ENCODE data around the gene CGB1. TPM values are rescaled to one million over a fixed set of nuclear protein-coding genes. Genes with fewer than 3 reads are reported as not detected.

Gene CGB1
- polyA plus RNA-seq, 1 donor (not counting 4 experiments of a cell fraction or from before 2014, with no cell fraction given) = not detected

DNA sequence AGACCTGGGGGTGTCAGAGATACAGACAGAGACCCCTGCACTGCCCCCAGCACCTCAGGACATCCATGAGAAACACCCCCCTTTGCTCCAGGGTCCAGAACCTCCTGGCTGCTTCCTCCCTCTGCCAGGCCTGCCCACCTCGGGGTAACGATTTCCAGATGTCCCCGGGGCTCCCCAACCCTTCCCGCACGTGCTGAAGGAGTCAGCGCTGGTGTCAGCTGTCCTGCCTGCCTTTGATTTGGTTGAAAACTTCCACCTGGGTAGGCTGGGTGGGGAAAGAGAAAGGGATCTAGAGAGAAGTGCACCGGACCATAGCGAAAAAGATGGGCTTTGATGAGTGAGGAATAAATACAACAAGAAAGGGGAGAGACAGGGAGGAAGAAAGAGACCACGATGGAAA, 22.4 kb upstream of the CGB1 start:
- Histone ChIP-seq H3K36me3 (ENCODE audit: control insufficient read depth in 2 of 2, extremely low read depth in 1 of 2, insufficient read depth in 2 of 2, low read length in 2 of 2) (peaks cover 3 to 4% of the 10 kb centered on the region in 2 experiments), H3K4me1 (ENCODE audit: control insufficient read depth, extremely low read depth, insufficient read depth, low read length) (peaks cover 21% of the 10 kb centered on the region), H3K9me1 (ENCODE audit: control insufficient read depth, extremely low read depth, insufficient read depth, low read length) (peaks cover 2% of the 10 kb centered on the region), H3K9me3 (ENCODE audit: control insufficient read depth, low read depth, low read length) (no peaks in the 10 kb centered on the region), H4K20me1 (ENCODE audit: control insufficient read depth, extremely low read depth, insufficient read depth, low read length) (no peaks in the 10 kb centered on the region), H3K4me2 (ENCODE audit: control insufficient read depth, extremely low read depth, insufficient read depth, low read depth, low read length) (no peak overlapping the region), H3K9ac (ENCODE audit: control insufficient read depth, extremely low read depth, insufficient read depth, low read length) (no peak overlapping the region), H3K4me3 (ENCODE audit: control insufficient read depth in 2 of 3, extremely low read depth in 1 of 3, insufficient read depth in 2 of 3, low read depth in 1 of 3, low read length in 3 of 3) (no peak overlapping the region), H2AFZ (ENCODE audit: control insufficient read depth, low read length) (no peak overlapping the region), H3K79me2 (ENCODE audit: control insufficient read depth, insufficient read depth, low read length) (no peaks in the 10 kb centered on the region), H3K27me3 (ENCODE audit: control insufficient read depth, extremely low read depth, insufficient read depth, low read length) (no peaks in the 10 kb centered on the region), H3K27ac (ENCODE audit: control insufficient read depth, insufficient read depth, low read length) (no peak overlapping the region)
- DNase-seq (ENCODE audit: low read depth, low spot score) = no peak
- TF ChIP-seq, protein P1, sequence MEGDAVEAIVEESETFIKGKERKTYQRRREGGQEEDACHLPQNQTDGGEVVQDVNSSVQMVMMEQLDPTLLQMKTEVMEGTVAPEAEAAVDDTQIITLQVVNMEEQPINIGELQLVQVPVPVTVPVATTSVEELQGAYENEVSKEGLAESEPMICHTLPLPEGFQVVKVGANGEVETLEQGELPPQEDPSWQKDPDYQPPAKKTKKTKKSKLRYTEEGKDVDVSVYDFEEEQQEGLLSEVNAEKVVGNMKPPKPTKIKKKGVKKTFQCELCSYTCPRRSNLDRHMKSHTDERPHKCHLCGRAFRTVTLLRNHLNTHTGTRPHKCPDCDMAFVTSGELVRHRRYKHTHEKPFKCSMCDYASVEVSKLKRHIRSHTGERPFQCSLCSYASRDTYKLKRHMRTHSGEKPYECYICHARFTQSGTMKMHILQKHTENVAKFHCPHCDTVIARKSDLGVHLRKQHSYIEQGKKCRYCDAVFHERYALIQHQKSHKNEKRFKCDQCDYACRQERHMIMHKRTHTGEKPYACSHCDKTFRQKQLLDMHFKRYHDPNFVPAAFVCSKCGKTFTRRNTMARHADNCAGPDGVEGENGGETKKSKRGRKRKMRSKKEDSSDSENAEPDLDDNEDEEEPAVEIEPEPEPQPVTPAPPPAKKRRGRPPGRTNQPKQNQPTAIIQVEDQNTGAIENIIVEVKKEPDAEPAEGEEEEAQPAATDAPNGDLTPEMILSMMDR (optimal IDR thresholded peaks at IDR 0.05 in 1 of 3, IDR thresholded peaks at IDR 0.05 in 1 of 3, conservative IDR thresholded peaks at IDR 0.05 in 1 of 3; ENCODE audit: extremely low read depth in 1 of 3, insufficient read depth in 2 of 3, low read length in 3 of 3) = no peak
- no peak for TF ChIP-seq EZH2 (IDR thresholded peaks at IDR 0.05; ENCODE audit: low read length)
- dilution Hi-C loops (cut with MboI; ENCODE audit: extremely low pct_ligation_motif_present, low sequenced_read_pairs) = no loop called here
- FAIRE-seq = no peak

DNA sequence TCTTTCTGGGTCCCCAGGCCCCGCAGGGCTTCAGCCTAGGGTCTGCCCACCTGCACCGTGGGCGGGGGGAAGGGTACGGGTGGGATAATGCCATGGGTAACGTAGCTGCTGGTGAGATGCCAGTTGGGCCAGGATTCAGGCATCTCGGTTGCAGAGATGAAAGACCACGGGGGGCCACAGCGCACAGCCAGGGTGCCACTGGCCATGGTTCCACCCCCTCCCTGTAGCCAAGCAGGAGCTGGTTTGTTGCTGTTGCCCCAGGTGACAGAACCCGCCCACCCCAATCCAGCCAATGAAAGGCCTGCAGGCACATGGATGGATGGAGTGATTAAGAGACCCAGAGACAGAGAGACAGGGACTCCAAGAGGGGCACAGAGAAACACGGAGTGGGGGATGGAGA, 21.9 kb upstream of the CGB1 start:
- Histone ChIP-seq H3K27ac (ENCODE audit: control insufficient read depth, insufficient read depth, low read length) (no peak overlapping the region), H3K9me3 (ENCODE audit: control insufficient read depth, low read depth, low read length) (no peaks in the 10 kb centered on the region), H3K4me2 (ENCODE audit: control insufficient read depth, extremely low read depth, insufficient read depth, low read depth, low read length) (peak overlapping the region; percentile 10), H3K79me2 (ENCODE audit: control insufficient read depth, insufficient read depth, low read length) (no peaks in the 10 kb centered on the region), H3K9ac (ENCODE audit: control insufficient read depth, extremely low read depth, insufficient read depth, low read length) (no peak overlapping the region), H3K27me3 (ENCODE audit: control insufficient read depth, extremely low read depth, insufficient read depth, low read length) (no peaks in the 10 kb centered on the region), H3K36me3 (ENCODE audit: control insufficient read depth in 2 of 2, extremely low read depth in 1 of 2, insufficient read depth in 2 of 2, low read length in 2 of 2) (peaks cover 3 to 4% of the 10 kb centered on the region in 2 experiments), H3K9me1 (ENCODE audit: control insufficient read depth, extremely low read depth, insufficient read depth, low read length) (peaks cover 2% of the 10 kb centered on the region), H3K4me1 (ENCODE audit: control insufficient read depth, extremely low read depth, insufficient read depth, low read length) (peaks cover 16% of the 10 kb centered on the region), H2AFZ (ENCODE audit: control insufficient read depth, low read length) (no peak overlapping the region), H3K4me3 (ENCODE audit: control insufficient read depth in 2 of 3, extremely low read depth in 1 of 3, insufficient read depth in 2 of 3, low read depth in 1 of 3, low read length in 3 of 3) (no peak overlapping the region), H4K20me1 (ENCODE audit: control insufficient read depth, extremely low read depth, insufficient read depth, low read length) (no peaks in the 10 kb centered on the region)
- dilution Hi-C loops (cut with MboI; ENCODE audit: extremely low pct_ligation_motif_present, low sequenced_read_pairs) = no loop called here
- no peak for DNase-seq (ENCODE audit: low read depth, low spot score)
- TF ChIP-seq EZH2 (IDR thresholded peaks at IDR 0.05; ENCODE audit: low read length) = no peak
- TF ChIP-seq, protein P1 (optimal IDR thresholded peaks at IDR 0.05 in 1 of 3, IDR thresholded peaks at IDR 0.05 in 1 of 3, conservative IDR thresholded peaks at IDR 0.05 in 1 of 3; ENCODE audit: extremely low read depth in 1 of 3, insufficient read depth in 2 of 3, low read length in 3 of 3) = no peak
- no peak for FAIRE-seq
